Measurements from ENCODE around the gene OLFM2. TPM values are rescaled to one million over a fixed set of nuclear protein-coding genes. Genes with fewer than 3 reads are reported as not detected.

OLFM2 gene
- total and polyA plus RNA-seq, 4 donors = 0.49 to 28.9 (median 2.3) TPM

- no peak overlapping the region for H3K9ac ChIP-seq (ENCODE audit: low read depth in 1 of 2, low read length in 2 of 2)
- DNase-seq (ENCODE audit: low spot score) = no peak
- 94% methylated on average over 11 of the region's 11 CpGs for WGBS
- no peak overlapping the region for H3K4me3 ChIP-seq (ENCODE audit: low read depth in 1 of 3, low read length in 3 of 3)
- no peaks in the 10 kb centered on the region for H3K27me3 ChIP-seq (ENCODE audit: control insufficient read depth in 4 of 4, insufficient read depth in 4 of 4, low read length in 3 of 4)
- no peaks in the 10 kb centered on the region for H3K9me3 ChIP-seq (ENCODE audit: control insufficient read depth in 4 of 4, low read length in 3 of 4)
- H3K4me1 ChIP-seq (ENCODE audit: control insufficient read depth in 4 of 4, insufficient read depth in 4 of 4, low read length in 3 of 4) = no peaks in the 10 kb centered on the region
- TF ChIP-seq RXRA (IDR thresholded peaks at IDR 0.05) = no peak
- no peak for TF ChIP-seq FOXA1 (IDR thresholded peaks at IDR 0.05)
- TF ChIP-seq, protein P1, sequence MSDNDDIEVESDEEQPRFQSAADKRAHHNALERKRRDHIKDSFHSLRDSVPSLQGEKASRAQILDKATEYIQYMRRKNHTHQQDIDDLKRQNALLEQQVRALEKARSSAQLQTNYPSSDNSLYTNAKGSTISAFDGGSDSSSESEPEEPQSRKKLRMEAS (IDR thresholded peaks at IDR 0.05) = no peak
- TF ChIP-seq CTCF (IDR thresholded peaks at IDR 0.05; ENCODE audit: low read depth, low read length, missing input control) = no peak
- TF ChIP-seq GABPA (IDR thresholded peaks at IDR 0.05 in 1 of 2, conservative IDR thresholded peaks at IDR 0.05 in 1 of 2) = no peak
- no peak for TF ChIP-seq NR2F2 (IDR thresholded peaks at IDR 0.05)
- TF ChIP-seq HNF4A (conservative IDR thresholded peaks at IDR 0.05) = no peak
- no peak for TF ChIP-seq FOXA2 (IDR thresholded peaks at IDR 0.05)
- TF ChIP-seq, protein P2, sequence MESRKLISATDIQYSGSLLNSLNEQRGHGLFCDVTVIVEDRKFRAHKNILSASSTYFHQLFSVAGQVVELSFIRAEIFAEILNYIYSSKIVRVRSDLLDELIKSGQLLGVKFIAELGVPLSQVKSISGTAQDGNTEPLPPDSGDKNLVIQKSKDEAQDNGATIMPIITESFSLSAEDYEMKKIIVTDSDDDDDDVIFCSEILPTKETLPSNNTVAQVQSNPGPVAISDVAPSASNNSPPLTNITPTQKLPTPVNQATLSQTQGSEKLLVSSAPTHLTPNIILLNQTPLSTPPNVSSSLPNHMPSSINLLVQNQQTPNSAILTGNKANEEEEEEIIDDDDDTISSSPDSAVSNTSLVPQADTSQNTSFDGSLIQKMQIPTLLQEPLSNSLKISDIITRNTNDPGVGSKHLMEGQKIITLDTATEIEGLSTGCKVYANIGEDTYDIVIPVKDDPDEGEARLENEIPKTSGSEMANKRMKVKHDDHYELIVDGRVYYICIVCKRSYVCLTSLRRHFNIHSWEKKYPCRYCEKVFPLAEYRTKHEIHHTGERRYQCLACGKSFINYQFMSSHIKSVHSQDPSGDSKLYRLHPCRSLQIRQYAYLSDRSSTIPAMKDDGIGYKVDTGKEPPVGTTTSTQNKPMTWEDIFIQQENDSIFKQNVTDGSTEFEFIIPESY (IDR thresholded peaks at IDR 0.05) = no peak
- no peak for TF ChIP-seq HNF4G (IDR thresholded peaks at IDR 0.05)
- no peak for TF ChIP-seq ATF3 (IDR thresholded peaks at IDR 0.05)
- TF ChIP-seq EGR1 (IDR thresholded peaks at IDR 0.05; ENCODE audit: low read depth in 2 of 2) = no peak
- no peak for TF ChIP-seq JUND (IDR thresholded peaks at IDR 0.05)
- TF ChIP-seq TAF1 (conservative IDR thresholded peaks at IDR 0.05) = no peak
- TF ChIP-seq, protein P3, sequence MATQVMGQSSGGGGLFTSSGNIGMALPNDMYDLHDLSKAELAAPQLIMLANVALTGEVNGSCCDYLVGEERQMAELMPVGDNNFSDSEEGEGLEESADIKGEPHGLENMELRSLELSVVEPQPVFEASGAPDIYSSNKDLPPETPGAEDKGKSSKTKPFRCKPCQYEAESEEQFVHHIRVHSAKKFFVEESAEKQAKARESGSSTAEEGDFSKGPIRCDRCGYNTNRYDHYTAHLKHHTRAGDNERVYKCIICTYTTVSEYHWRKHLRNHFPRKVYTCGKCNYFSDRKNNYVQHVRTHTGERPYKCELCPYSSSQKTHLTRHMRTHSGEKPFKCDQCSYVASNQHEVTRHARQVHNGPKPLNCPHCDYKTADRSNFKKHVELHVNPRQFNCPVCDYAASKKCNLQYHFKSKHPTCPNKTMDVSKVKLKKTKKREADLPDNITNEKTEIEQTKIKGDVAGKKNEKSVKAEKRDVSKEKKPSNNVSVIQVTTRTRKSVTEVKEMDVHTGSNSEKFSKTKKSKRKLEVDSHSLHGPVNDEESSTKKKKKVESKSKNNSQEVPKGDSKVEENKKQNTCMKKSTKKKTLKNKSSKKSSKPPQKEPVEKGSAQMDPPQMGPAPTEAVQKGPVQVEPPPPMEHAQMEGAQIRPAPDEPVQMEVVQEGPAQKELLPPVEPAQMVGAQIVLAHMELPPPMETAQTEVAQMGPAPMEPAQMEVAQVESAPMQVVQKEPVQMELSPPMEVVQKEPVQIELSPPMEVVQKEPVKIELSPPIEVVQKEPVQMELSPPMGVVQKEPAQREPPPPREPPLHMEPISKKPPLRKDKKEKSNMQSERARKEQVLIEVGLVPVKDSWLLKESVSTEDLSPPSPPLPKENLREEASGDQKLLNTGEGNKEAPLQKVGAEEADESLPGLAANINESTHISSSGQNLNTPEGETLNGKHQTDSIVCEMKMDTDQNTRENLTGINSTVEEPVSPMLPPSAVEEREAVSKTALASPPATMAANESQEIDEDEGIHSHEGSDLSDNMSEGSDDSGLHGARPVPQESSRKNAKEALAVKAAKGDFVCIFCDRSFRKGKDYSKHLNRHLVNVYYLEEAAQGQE (IDR thresholded peaks at IDR 0.05) = no peak
- no peak for TF ChIP-seq RAD21 (IDR thresholded peaks at IDR 0.05)
- no peak for TF ChIP-seq YY1 (IDR thresholded peaks at IDR 0.05)
- TF ChIP-seq SP1 (IDR thresholded peaks at IDR 0.05) = no peak
- no peak overlapping the region for H3K27ac ChIP-seq (ENCODE audit: low read depth in 1 of 2, low read length in 2 of 2)
- H3K36me3 ChIP-seq (ENCODE audit: control insufficient read depth in 4 of 4, insufficient read depth in 3 of 4, low read depth in 1 of 4, low read length in 3 of 4) = peaks cover 5 to 42% (median 22%) of the 10 kb centered on the region in 4 donors
Measured at GRCh38 chr19:9808855-9809824, 127.2 kb downstream of the OLFM2 start.
